Endothelial cell of umbilical vein (primary cell): ENCODE results near the gene USP27X. TPM values are rescaled to one million over a fixed set of nuclear protein-coding genes. Genes with fewer than 3 reads are reported as not detected.

Source experiments
- BruUV-seq: library from RNA; stranded (reverse); fragments of 400-500 nt; replicated peaks from 2 replicates; lab custom pipeline; 2021; lab: Mats Ljungman, UMichigan
- CTCF ChIA-PET: fragments of 300-600, 350-600 bp; sonication (Branson Sonifier 250); formaldehyde crosslinking; loops from one replicate; lab custom pipeline; 2021; ENCODE audit warnings: antibody characterized with exemption, inconsistent platforms; lab: Charles Lee
- POLR2A ChIA-PET: fragments of 300-600, 350-600 bp; sonication (Branson Sonifier 250); formaldehyde crosslinking; loops from one replicate; lab custom pipeline; 2021; ENCODE audit warnings: antibody characterized with exemption, inconsistent platforms; lab: Charles Lee
- DNase-seq: peaks from one replicate; pipeline ENCODE4 v3.0.0-alpha.2; 2011; ENCODE audit warnings: low read depth, low spot score
- FAIRE-seq: peaks from 2 replicates; lab custom pipeline; 2011; peaks lifted over from hg19 to GRCh38; lab: Jason Lieb, UNC
- H2AFZ ChIP-seq: 2 replicates; pipeline ENCODE4 v1.6.0; 2012; ENCODE audit warnings: low read depth, low read length, control low read depth, inconsistent platforms
- H3K27ac ChIP-seq: 2 replicates; pipeline ENCODE4 v1.5.1; 2011; ENCODE audit warnings: low read depth, mild to moderate bottlenecking, control low read depth, low read length, moderate library complexity; ENCODE audit not compliant: insufficient read depth
- H3K27me3 ChIP-seq, 2 experiments: 2 replicates each; pipeline versions ENCODE4 v1.6.0 to v1.6.1; 2011; ENCODE audit warnings: low read length in 2 of 2, mixed read lengths in 1 of 2; ENCODE audit not compliant: control insufficient read depth in 2 of 2, insufficient read depth in 2 of 2
- H3K36me3 ChIP-seq, 2 experiments: 2 replicates in 1 of 2; 3 replicates in 1 of 2; pipeline ENCODE4 v1.5.1; 2011; ENCODE audit warnings: low read length in 2 of 2, mild to moderate bottlenecking in 1 of 2, moderate library complexity in 1 of 2; ENCODE audit not compliant: control insufficient read depth in 2 of 2, insufficient read depth in 2 of 2; ENCODE audit errors: extremely low read depth in 1 of 2
- H3K4me1 ChIP-seq: 3 replicates; pipeline ENCODE4 v1.5.1; 2011; ENCODE audit warnings: mild to moderate bottlenecking, low read length; ENCODE audit not compliant: control insufficient read depth, insufficient read depth; ENCODE audit errors: extremely low read depth
- H3K4me2 ChIP-seq: 2 replicates; pipeline ENCODE4 v1.6.1; 2011; ENCODE audit warnings: low read length, control low read depth, mixed read lengths; ENCODE audit not compliant: insufficient read depth
- H3K4me3 ChIP-seq, 3 experiments: fragments of 200-600 bp in 1 of 3; sonication (generic), shearing (Covaris generic) in 1 of 3; replicated peaks in 1 of 3; 2 replicates each; pipeline ENCODE4 v1.5.1; 2011 to 2016; ENCODE audit warnings: control low read depth in 3 of 3, low read length in 3 of 3, mild to moderate bottlenecking in 2 of 3, inconsistent platforms in 1 of 3, low read depth in 1 of 3, moderate library complexity in 1 of 3; ENCODE audit not compliant: insufficient read depth in 1 of 3
- H3K79me2 ChIP-seq: 2 replicates; pipeline ENCODE4 v1.6.0; 2012; ENCODE audit warnings: low read length, inconsistent platforms; ENCODE audit not compliant: control insufficient read depth, insufficient read depth
- H3K9ac ChIP-seq: replicated peaks from 2 replicates; pipeline ENCODE3; 2011; ENCODE audit warnings: low read length, control low read depth; ENCODE audit not compliant: insufficient read depth; ENCODE audit errors: extremely low read depth
- H3K9me1 ChIP-seq: replicated peaks from 3 replicates; pipeline ENCODE4 v1.6.0; 2011; ENCODE audit warnings: mild to moderate bottlenecking, low read length; ENCODE audit not compliant: control insufficient read depth, insufficient read depth; ENCODE audit errors: extremely low read depth
- H3K9me3 ChIP-seq: replicated peaks from 2 replicates; pipeline ENCODE4 v1.5.1; 2012; ENCODE audit warnings: low read length, inconsistent platforms; ENCODE audit not compliant: control insufficient read depth, insufficient read depth
- H4K20me1 ChIP-seq: replicated peaks from 2 replicates; pipeline ENCODE3; 2011; ENCODE audit warnings: mild to moderate bottlenecking, low read length; ENCODE audit not compliant: control insufficient read depth, insufficient read depth; ENCODE audit errors: extremely low read depth
- FOS ChIP-seq: IDR thresholded peaks from 2 replicates; pipeline ENCODE4 v1.6.1; 2011; ENCODE audit warnings: mild to moderate bottlenecking, low read length, moderate library complexity, borderline replicate concordance; ENCODE audit not compliant: insufficient read depth
- JUN ChIP-seq: IDR thresholded peaks from 2 replicates; pipeline ENCODE4 v1.6.1; 2011; ENCODE audit warnings: borderline replicate concordance, low read depth; ENCODE audit not compliant: insufficient read length, insufficient read depth
- POLR2A ChIP-seq: IDR thresholded peaks from 2 replicates; pipeline ENCODE4 v1.6.1; 2012; ENCODE audit warnings: low read depth, mild to moderate bottlenecking, control low read depth, low read length
- POLR2AphosphoS5 ChIP-seq: IDR thresholded peaks from 2 replicates; pipeline ENCODE4 v1.6.1; 2012; ENCODE audit warnings: low read depth, mild to moderate bottlenecking, control low read depth, low read length, moderate library complexity; ENCODE audit not compliant: insufficient read depth
- dilution Hi-C: fragments of 300-500 bp; cut with MboI; formaldehyde crosslinking; loops from one replicate; pipeline ENCODE4 v1.15.0; 2019; ENCODE audit warnings: low sequenced_read_pairs; ENCODE audit not compliant: extremely low pct_ligation_motif_present
- intact Hi-C: fragments of 100-400 bp; cut with micrococcal nuclease; formaldehyde crosslinking; loops from one replicate; pipeline ENCODE4 v1.10.0; 2022
- polyA plus RNA-seq, 4 experiments: library from polyadenylated mRNA; depleted of rRNA in 3 of 4; stranded (reverse) in 3 of 4; unstranded in 1 of 4; fragments of >200 nt; gene quantifications; 2 replicates each; pipeline versions ENCODE4 v1.2.1 to v1.2.3, GENCODE V29; 2011 to 2012; ENCODE audit warnings: missing spikeins in 1 of 4
- total RNA-seq: library from RNA; stranded (reverse); gene quantifications from 2 replicates; pipeline ENCODE4 v1.2.3, GENCODE V29; 2021
- TF ChIP-seq, protein P1 (sequence below), 2 donors: IDR thresholded peaks; 1 replicate in 1 of 2; 2 replicates in 1 of 2; pipeline ENCODE4 v1.5.1; 2011; ENCODE audit warnings: low read length in 2 of 2, mild to moderate bottlenecking in 2 of 2, moderate library complexity in 2 of 2, control low read depth in 1 of 2, inconsistent platforms in 1 of 2, low read depth in 1 of 2; ENCODE audit not compliant: insufficient read depth in 1 of 2; ENCODE audit errors: extremely low read depth in 1 of 2

The USP27X gene
- total and polyA plus RNA-seq, 2 donors (not counting 3 experiments of a cell fraction or from before 2014, with no cell fraction given): 2.2 to 2.3 TPM

DNA sequence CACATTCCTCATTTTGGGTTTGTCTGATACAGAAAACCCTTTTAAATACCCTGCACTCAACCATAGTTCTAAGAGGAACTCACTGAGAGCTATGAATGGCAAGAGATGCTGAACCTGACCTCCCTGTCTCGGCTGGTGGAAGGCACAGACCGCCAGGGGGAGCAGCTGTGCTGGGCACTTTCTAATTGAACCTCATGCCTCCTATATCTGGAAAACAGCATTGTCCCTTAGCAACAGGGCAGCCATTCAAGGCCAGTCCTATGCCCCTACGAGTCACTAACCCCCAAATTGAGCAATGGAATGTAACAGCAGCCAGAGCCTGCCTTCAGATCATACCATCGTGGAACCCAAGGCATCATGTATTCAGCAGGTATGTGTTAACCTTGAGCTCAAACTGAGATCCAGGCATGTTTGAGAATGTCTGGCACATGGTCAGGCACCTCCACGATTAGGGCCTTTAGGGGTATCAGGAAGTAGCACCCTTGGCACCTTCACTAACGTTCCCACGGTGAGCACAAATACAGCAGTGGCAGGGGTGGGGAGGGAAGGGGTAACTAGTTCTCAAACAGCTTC lies 5.1 kb downstream of the USP27X start:
- no peak for TF ChIP-seq JUN
- no peak for TF ChIP-seq POLR2AphosphoS5
- no peak for TF ChIP-seq FOS
- TF ChIP-seq, protein P1, sequence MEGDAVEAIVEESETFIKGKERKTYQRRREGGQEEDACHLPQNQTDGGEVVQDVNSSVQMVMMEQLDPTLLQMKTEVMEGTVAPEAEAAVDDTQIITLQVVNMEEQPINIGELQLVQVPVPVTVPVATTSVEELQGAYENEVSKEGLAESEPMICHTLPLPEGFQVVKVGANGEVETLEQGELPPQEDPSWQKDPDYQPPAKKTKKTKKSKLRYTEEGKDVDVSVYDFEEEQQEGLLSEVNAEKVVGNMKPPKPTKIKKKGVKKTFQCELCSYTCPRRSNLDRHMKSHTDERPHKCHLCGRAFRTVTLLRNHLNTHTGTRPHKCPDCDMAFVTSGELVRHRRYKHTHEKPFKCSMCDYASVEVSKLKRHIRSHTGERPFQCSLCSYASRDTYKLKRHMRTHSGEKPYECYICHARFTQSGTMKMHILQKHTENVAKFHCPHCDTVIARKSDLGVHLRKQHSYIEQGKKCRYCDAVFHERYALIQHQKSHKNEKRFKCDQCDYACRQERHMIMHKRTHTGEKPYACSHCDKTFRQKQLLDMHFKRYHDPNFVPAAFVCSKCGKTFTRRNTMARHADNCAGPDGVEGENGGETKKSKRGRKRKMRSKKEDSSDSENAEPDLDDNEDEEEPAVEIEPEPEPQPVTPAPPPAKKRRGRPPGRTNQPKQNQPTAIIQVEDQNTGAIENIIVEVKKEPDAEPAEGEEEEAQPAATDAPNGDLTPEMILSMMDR (IDR thresholded peaks at IDR 0.05; ENCODE audit: extremely low read depth in 1 of 2, insufficient read depth in 1 of 2, low read depth in 1 of 2, low read length in 2 of 2): peak; percentile 59 to 76
- TF ChIP-seq POLR2A: no peak
- FAIRE-seq (peak; percentile 98), DNase-seq (peak; percentile 47)
- Histone ChIP-seq H4K20me1 (no peaks in the 10 kb centered on the region), H3K4me3 (no peak overlapping the region), H3K4me1 (peaks cover 5% of the 10 kb centered on the region), H3K36me3 (no peaks in the 10 kb centered on the region), H3K4me2 (no peak overlapping the region), H3K79me2 (no peaks in the 10 kb centered on the region), H3K9me1 (no peaks in the 10 kb centered on the region), H3K27ac (no peak overlapping the region), H3K9me3 (no peaks in the 10 kb centered on the region), H3K27me3 (no peaks in the 10 kb centered on the region), H3K9ac (no peak overlapping the region), H2AFZ (no peak overlapping the region)
- dilution Hi-C loops (no loop called here), intact Hi-C loops (loop anchor here (1.0 to 5.0 kb wide), 4 partner anchors 38 to 698 kb away; partner anchors contain the start of genes CCNB3 and CLCN5)
- ChIA-PET POLR2A (interaction anchor here (0.6 kb wide), 1 partner anchor 1530 kb away, joined by 3 read pairs; no protein-coding TSS in a partner anchor), CTCF (interaction anchor here (0.7 to 2.0 kb wide), 30 partner anchors 8 to 1253 kb away, joined by 3 to 27 read pairs (median 4); partner anchors contain the start of genes CCNB3 and CLCN5)
- no TSS peak for BruUV-seq
